ENCODE results near the gene NCKAP5.

Gene NCKAP5

DNA sequence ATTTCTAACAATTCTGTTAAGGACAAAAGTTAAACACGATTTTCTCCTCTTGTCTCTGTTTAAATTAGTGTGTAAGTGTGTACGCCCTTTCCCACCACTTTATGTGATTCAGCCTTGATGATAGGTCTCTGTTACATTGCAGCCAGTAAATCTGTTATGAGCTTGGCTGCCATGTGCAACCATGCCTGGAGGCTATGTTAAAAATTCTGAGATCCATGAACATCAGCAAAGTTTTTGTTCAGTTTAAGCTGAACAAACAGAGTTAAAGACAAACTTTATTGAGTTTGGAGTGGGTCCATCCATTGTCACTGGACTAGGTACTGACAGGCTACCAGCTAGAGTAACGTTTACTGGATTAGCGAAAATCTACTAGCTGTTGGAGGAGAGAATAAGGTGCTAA, 110.4 kb downstream of the NCKAP5 start:
- DNase-seq (ENCODE audit: low read depth in 1 of 2, low spot score in 1 of 2), result no peak
- no peaks in the 10 kb centered on the region for H3K27me3 ChIP-seq (ENCODE audit: insufficient read depth, poor library complexity, severe bottlenecking)
- TF ChIP-seq REST (IDR thresholded peaks at IDR 0.05; ENCODE audit: insufficient replicate concordance, low read depth) (no peak), SPI1 (IDR thresholded peaks at IDR 0.05; ENCODE audit: borderline replicate concordance, low read depth) (no peak), GABPA (IDR thresholded peaks at IDR 0.05; ENCODE audit: low read depth) (no peak), POLR2AphosphoS5 (IDR thresholded peaks at IDR 0.05; ENCODE audit: low read depth) (no peak)
- TF ChIP-seq, protein P1, sequence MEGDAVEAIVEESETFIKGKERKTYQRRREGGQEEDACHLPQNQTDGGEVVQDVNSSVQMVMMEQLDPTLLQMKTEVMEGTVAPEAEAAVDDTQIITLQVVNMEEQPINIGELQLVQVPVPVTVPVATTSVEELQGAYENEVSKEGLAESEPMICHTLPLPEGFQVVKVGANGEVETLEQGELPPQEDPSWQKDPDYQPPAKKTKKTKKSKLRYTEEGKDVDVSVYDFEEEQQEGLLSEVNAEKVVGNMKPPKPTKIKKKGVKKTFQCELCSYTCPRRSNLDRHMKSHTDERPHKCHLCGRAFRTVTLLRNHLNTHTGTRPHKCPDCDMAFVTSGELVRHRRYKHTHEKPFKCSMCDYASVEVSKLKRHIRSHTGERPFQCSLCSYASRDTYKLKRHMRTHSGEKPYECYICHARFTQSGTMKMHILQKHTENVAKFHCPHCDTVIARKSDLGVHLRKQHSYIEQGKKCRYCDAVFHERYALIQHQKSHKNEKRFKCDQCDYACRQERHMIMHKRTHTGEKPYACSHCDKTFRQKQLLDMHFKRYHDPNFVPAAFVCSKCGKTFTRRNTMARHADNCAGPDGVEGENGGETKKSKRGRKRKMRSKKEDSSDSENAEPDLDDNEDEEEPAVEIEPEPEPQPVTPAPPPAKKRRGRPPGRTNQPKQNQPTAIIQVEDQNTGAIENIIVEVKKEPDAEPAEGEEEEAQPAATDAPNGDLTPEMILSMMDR (IDR thresholded peaks at IDR 0.05; ENCODE audit: insufficient read depth, low read length), result no peak
- H3K4me3 ChIP-seq (replicated peaks; ENCODE audit: insufficient read depth, low read length), result no peak overlapping the region
- no peak overlapping the region for H3K27ac ChIP-seq (replicated peaks)

DNA sequence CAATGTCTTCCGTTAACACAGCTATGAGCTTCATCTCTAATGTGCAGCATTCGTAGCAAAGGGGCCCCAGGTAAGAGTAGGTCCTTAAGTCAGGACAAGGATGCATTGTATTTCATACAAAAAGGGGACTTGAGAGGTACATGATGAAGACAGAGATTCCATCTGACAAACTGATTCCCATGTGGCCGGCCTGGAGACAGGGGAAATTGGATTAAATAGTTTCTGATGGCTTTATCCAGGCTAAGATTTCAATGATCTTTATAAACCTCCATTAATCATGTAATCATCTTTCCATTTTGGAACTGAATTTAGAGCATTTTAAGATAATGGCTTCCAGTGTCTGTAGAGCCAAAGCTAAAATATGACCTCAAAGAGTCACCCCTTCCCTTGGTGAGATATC, 111.3 kb downstream of the NCKAP5 start:
- no peak overlapping the region for H3K4me3 ChIP-seq (replicated peaks; ENCODE audit: insufficient read depth, low read length)
- no peak for DNase-seq (ENCODE audit: low read depth in 1 of 2, low spot score in 1 of 2)
- H3K27me3 ChIP-seq (ENCODE audit: insufficient read depth, poor library complexity, severe bottlenecking), result no peaks in the 10 kb centered on the region
- no peak overlapping the region for H3K27ac ChIP-seq (replicated peaks)
- TF ChIP-seq SPI1 (IDR thresholded peaks at IDR 0.05; ENCODE audit: borderline replicate concordance, low read depth) (no peak), GABPA (IDR thresholded peaks at IDR 0.05; ENCODE audit: low read depth) (no peak), REST (IDR thresholded peaks at IDR 0.05; ENCODE audit: insufficient replicate concordance, low read depth) (no peak), POLR2AphosphoS5 (IDR thresholded peaks at IDR 0.05; ENCODE audit: low read depth) (no peak)
- TF ChIP-seq, protein P1 (IDR thresholded peaks at IDR 0.05; ENCODE audit: insufficient read depth, low read length), result no peak

DNA sequence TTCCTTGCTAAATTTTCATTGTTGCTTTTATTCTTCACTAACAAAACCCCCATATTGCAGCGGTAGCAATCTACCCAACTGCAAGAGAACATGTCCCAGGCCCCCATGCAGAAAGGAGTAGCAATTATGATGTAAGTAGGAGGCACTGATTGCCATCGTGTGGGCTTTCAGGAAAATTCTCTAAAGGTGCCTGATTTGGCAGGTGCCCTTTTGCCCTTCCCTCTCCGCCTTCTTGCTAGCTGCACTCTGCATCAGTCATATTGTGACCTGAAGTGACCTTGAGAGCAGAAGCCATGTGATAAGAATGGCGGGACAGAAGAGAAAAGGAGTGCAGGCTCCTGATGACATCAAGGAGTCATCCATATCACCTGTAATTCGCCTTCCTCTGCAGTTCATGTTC, 112.1 kb downstream of the NCKAP5 start:
- Histone ChIP-seq H3K27me3 (ENCODE audit: insufficient read depth, poor library complexity, severe bottlenecking) (no peaks in the 10 kb centered on the region), H3K27ac (replicated peaks) (no peak overlapping the region), H3K4me3 (replicated peaks; ENCODE audit: insufficient read depth, low read length) (no peak overlapping the region)
- DNase-seq (ENCODE audit: low read depth in 1 of 2, low spot score in 1 of 2), result no peak
- TF ChIP-seq SPI1 (IDR thresholded peaks at IDR 0.05; ENCODE audit: borderline replicate concordance, low read depth) (no peak), REST (IDR thresholded peaks at IDR 0.05; ENCODE audit: insufficient replicate concordance, low read depth) (no peak), GABPA (IDR thresholded peaks at IDR 0.05; ENCODE audit: low read depth) (no peak), POLR2AphosphoS5 (IDR thresholded peaks at IDR 0.05; ENCODE audit: low read depth) (no peak)
- TF ChIP-seq, protein P1 (IDR thresholded peaks at IDR 0.05; ENCODE audit: insufficient read depth, low read length), result no peak

All from HL-60 (cell line).